OCI-LY7 (cell line): ENCODE measurements around the gene CYP2E1. TPM values are rescaled to one million over a fixed set of nuclear protein-coding genes. Genes with fewer than 3 reads are reported as not detected.

ENCODE experiments used
- BruUV-seq: library from RNA; stranded (reverse); fragments of 400-500 nt; replicated peaks from 2 replicates; lab custom pipeline; 2021; lab: Mats Ljungman, UMichigan
- CTCF ChIA-PET: fragments of 300-600 bp; sonication (Branson Sonifier 250); formaldehyde crosslinking; loops from one replicate; lab custom pipeline; 2022; ENCODE audit warnings: antibody characterized with exemption; ENCODE audit not compliant: unreplicated experiment; lab: Charles Lee
- POLR2A ChIA-PET: fragments of 300-600 bp; sonication (Branson Sonifier 250); formaldehyde crosslinking; loops from one replicate; lab custom pipeline; 2022; ENCODE audit warnings: antibody characterized with exemption; lab: Charles Lee
- DNase-seq: peaks from one replicate; pipeline ENCODE4 v3.0.0-alpha.2; 2015; ENCODE audit warnings: low spot score
- H2AFZ ChIP-seq: fragments of 200-600 bp; sonication (generic), shearing (Covaris generic); 2 replicates; pipeline ENCODE4 v1.6.1; 2014; ENCODE audit warnings: mild to moderate bottlenecking, antibody characterized with exemption, low read length, moderate library complexity
- H3K27ac ChIP-seq: fragments of 200-600 bp; sonication (generic); 2 replicates; pipeline ENCODE4 v1.5.1; 2014; ENCODE audit warnings: mixed run types, low read depth, mild to moderate bottlenecking, moderate library complexity, low read length, inconsistent platforms; ENCODE audit not compliant: poor library complexity, severe bottlenecking
- H3K36me3 ChIP-seq: fragments of 200-600 bp; sonication (generic); 2 replicates; pipeline ENCODE4 v1.6.1; 2014; ENCODE audit warnings: mild to moderate bottlenecking, antibody characterized with exemption, low read length, moderate library complexity, mixed read lengths; ENCODE audit not compliant: insufficient read depth
- H3K4me1 ChIP-seq: fragments of 200-600 bp; sonication (generic); 2 replicates; pipeline ENCODE4 v1.5.1; 2014; ENCODE audit warnings: mild to moderate bottlenecking, low read length; ENCODE audit not compliant: insufficient read depth, poor library complexity, severe bottlenecking
- H3K4me2 ChIP-seq: fragments of 200-600 bp; sonication (generic); 2 replicates; pipeline ENCODE4 v1.6.1; 2014; ENCODE audit warnings: mild to moderate bottlenecking, low read length
- H3K4me3 ChIP-seq: fragments of 200-600 bp; sonication (generic); 2 replicates; pipeline ENCODE4 v1.5.1; 2014; ENCODE audit warnings: mild to moderate bottlenecking, low read depth, low read length; ENCODE audit not compliant: poor library complexity, severe bottlenecking
- H3K79me2 ChIP-seq: fragments of 200-600 bp; sonication (generic); 2 replicates; pipeline ENCODE4 v1.6.1; 2016; ENCODE audit warnings: low read depth, mild to moderate bottlenecking, low read length, moderate library complexity, mixed read lengths; ENCODE audit not compliant: insufficient read depth
- H3K9me2 ChIP-seq: fragments of 200-600 bp; sonication (generic); 2 replicates; pipeline ENCODE4 v1.6.1; 2016; ENCODE audit warnings: mild to moderate bottlenecking, low read length, mixed read lengths; ENCODE audit not compliant: insufficient read depth
- H3K9me3 ChIP-seq: fragments of 200-600 bp; sonication (generic); 2 replicates; pipeline ENCODE4 v1.6.1; 2014; ENCODE audit warnings: mild to moderate bottlenecking, mixed run types, low read length, mixed read lengths
- H4K20me1 ChIP-seq: fragments of 200-600 bp; sonication (generic); 2 replicates; pipeline ENCODE4 v1.6.1; 2014; ENCODE audit warnings: mild to moderate bottlenecking, antibody characterized with exemption, low read length, moderate library complexity, mixed read lengths; ENCODE audit not compliant: insufficient read depth
- CTCF ChIP-seq: fragments of 200-600 bp; sonication (generic); conservative IDR thresholded peaks from 2 replicates; pipeline ENCODE4 v1.5.1; 2014; ENCODE audit warnings: mild to moderate bottlenecking, antibody characterized with exemption, low read length, moderate library complexity, mixed read lengths
- EZH2phosphoT487 ChIP-seq: fragments of 200-600 bp; sonication (generic); IDR thresholded peaks from 2 replicates; pipeline ENCODE4 v1.6.1; 2018; ENCODE audit warnings: low read depth, borderline replicate concordance, mild to moderate bottlenecking, mixed run types, antibody characterized with exemption, low read length, moderate library complexity, mixed read lengths
- intact Hi-C: fragments of 100-400 bp; cut with micrococcal nuclease; formaldehyde crosslinking; loops from one replicate; pipeline ENCODE4 v1.10.0; 2022; ENCODE audit not compliant: unreplicated experiment
- total RNA-seq, 2 experiments: library from RNA; depleted of rRNA in 1 of 2; stranded (reverse); fragments of >200 nt in 1 of 2; shearing (Covaris generic) in 1 of 2; gene quantifications; 2 replicates each; pipeline ENCODE4 v1.2.3, GENCODE V29; 2014 to 2022

The CYP2E1 gene
- total RNA-seq, 2 experiments from 2014 or later = 1.7 to 1.9 TPM

GRCh38 chr10:133530506-133530905 lies 3.3 kb downstream of the CYP2E1 start:
- DNase-seq = no peak
- TF ChIP-seq CTCF (no peak), EZH2phosphoT487 (no peak)
- no peaks in the 10 kb centered on the region for H3K79me2 ChIP-seq
- H3K9me2 ChIP-seq = no peaks in the 10 kb centered on the region
- ChIA-PET CTCF (no interaction called here), POLR2A (no interaction called here)
- no peaks in the 10 kb centered on the region for H3K36me3 ChIP-seq
- BruUV-seq = no TSS peak
- no peak overlapping the region for H3K4me3 ChIP-seq
- no peaks in the 10 kb centered on the region for H3K4me1 ChIP-seq
- H4K20me1 ChIP-seq = no peaks in the 10 kb centered on the region
- H3K4me2 ChIP-seq = no peak overlapping the region
- no peaks in the 10 kb centered on the region for H3K9me3 ChIP-seq
- no peak overlapping the region for H2AFZ ChIP-seq
- intact Hi-C loops = no loop called here
- H3K27ac ChIP-seq = no peak overlapping the region

- no peaks in the 10 kb centered on the region for H3K9me2 ChIP-seq
- no peaks in the 10 kb centered on the region for H3K4me1 ChIP-seq
- H4K20me1 ChIP-seq = no peaks in the 10 kb centered on the region
- BruUV-seq = no TSS peak
- intact Hi-C loops = no loop called here
- CTCF ChIA-PET = no interaction called here
- no peaks in the 10 kb centered on the region for H3K9me3 ChIP-seq
- H3K79me2 ChIP-seq = no peaks in the 10 kb centered on the region
- H3K36me3 ChIP-seq = no peaks in the 10 kb centered on the region
- TF ChIP-seq EZH2phosphoT487 = no peak
- TF ChIP-seq CTCF = no peak
- DNase-seq = no peak
- H2AFZ ChIP-seq = no peak overlapping the region
- POLR2A ChIA-PET = no interaction called here
- H3K27ac ChIP-seq = no peak overlapping the region
- H3K4me2 ChIP-seq = no peak overlapping the region
- no peak overlapping the region for H3K4me3 ChIP-seq
These were observed 5.7 kb downstream of the CYP2E1 start for GRCh38 chr10:133532871-133533270.

GRCh38 chr10:133534417-133534816 lies 7.3 kb downstream of the CYP2E1 start:
- H3K9me3 ChIP-seq = no peaks in the 10 kb centered on the region
- H2AFZ ChIP-seq = no peak overlapping the region
- no TSS peak for BruUV-seq
- no peak overlapping the region for H3K4me2 ChIP-seq
- H3K79me2 ChIP-seq = no peaks in the 10 kb centered on the region
- no peaks in the 10 kb centered on the region for H3K9me2 ChIP-seq
- no peaks in the 10 kb centered on the region for H3K4me1 ChIP-seq
- H3K4me3 ChIP-seq = no peak overlapping the region
- no peak overlapping the region for H3K27ac ChIP-seq
- no peaks in the 10 kb centered on the region for H4K20me1 ChIP-seq
- no peak for DNase-seq
- CTCF ChIA-PET = no interaction called here
- intact Hi-C loops = no loop called here
- no peaks in the 10 kb centered on the region for H3K36me3 ChIP-seq
- POLR2A ChIA-PET = no interaction called here
- no peak for TF ChIP-seq EZH2phosphoT487
- TF ChIP-seq CTCF = no peak
